ENCODE results near the gene LAMP1. TPM values are rescaled to one million over a fixed set of nuclear protein-coding genes. Genes with fewer than 3 reads are reported as not detected.

LAMP1 gene
- total RNA-seq, 1 donor from 2014 or later, result 77.8 TPM

GRCh38 chr13:113332615-113333014 lies 35.6 kb downstream of the LAMP1 start:
- Histone ChIP-seq H3K27ac (no peak overlapping the region), H3K4me1 (no peaks in the 10 kb centered on the region), H3K36me3 (no peaks in the 10 kb centered on the region), H3K9me3 (no peaks in the 10 kb centered on the region), H3K4me3 (no peak overlapping the region), H3K27me3 (no peaks in the 10 kb centered on the region)
- TF ChIP-seq POLR2A (IDR thresholded peaks at IDR 0.05) (no peak), POLR2AphosphoS5 (IDR thresholded peaks at IDR 0.05; ENCODE audit: insufficient read depth in 1 of 2, low read depth in 1 of 2) (no peak), CTCF (IDR thresholded peaks at IDR 0.05) (no peak)
- intact Hi-C loops (cut with DNase I), result no loop called here
- DNase-seq (ENCODE audit: extremely low spot score in 2 of 2), result no peak

- no peak for DNase-seq (ENCODE audit: extremely low spot score in 2 of 2)
- no peak overlapping the region for H3K4me3 ChIP-seq
- no peaks in the 10 kb centered on the region for H3K36me3 ChIP-seq
- H3K9me3 ChIP-seq, result no peaks in the 10 kb centered on the region
- H3K27me3 ChIP-seq, result no peaks in the 10 kb centered on the region
- H3K4me1 ChIP-seq, result no peaks in the 10 kb centered on the region
- intact Hi-C loops (cut with DNase I), result no loop called here
- H3K27ac ChIP-seq, result no peak overlapping the region
- no peak for TF ChIP-seq POLR2A (IDR thresholded peaks at IDR 0.05)
- no peak for TF ChIP-seq POLR2AphosphoS5 (IDR thresholded peaks at IDR 0.05; ENCODE audit: insufficient read depth in 1 of 2, low read depth in 1 of 2)
- TF ChIP-seq CTCF (IDR thresholded peaks at IDR 0.05), result no peak
Observed at GRCh38 chr13:113333076-113333475, 36.0 kb downstream of the LAMP1 start.

- Histone ChIP-seq H3K27me3 (no peaks in the 10 kb centered on the region), H3K9me3 (no peaks in the 10 kb centered on the region), H3K4me1 (no peaks in the 10 kb centered on the region), H3K27ac (no peak overlapping the region), H3K4me3 (no peak overlapping the region), H3K36me3 (no peaks in the 10 kb centered on the region)
- TF ChIP-seq CTCF (IDR thresholded peaks at IDR 0.05), result no peak
- TF ChIP-seq POLR2AphosphoS5 (IDR thresholded peaks at IDR 0.05; ENCODE audit: insufficient read depth in 1 of 2, low read depth in 1 of 2), result no peak
- TF ChIP-seq POLR2A (IDR thresholded peaks at IDR 0.05), result no peak
- DNase-seq (ENCODE audit: extremely low spot score in 2 of 2), result no peak
- intact Hi-C loops (cut with DNase I), result no loop called here
Observed at GRCh38 chr13:113337556-113337955, 40.5 kb downstream of the LAMP1 start.

GRCh38 chr13:113337976-113338375 lies 40.9 kb downstream of the LAMP1 start:
- no peak overlapping the region for H3K27ac ChIP-seq
- no peaks in the 10 kb centered on the region for H3K4me1 ChIP-seq
- no peak for DNase-seq (ENCODE audit: extremely low spot score in 2 of 2)
- TF ChIP-seq POLR2A (IDR thresholded peaks at IDR 0.05) (no peak), CTCF (IDR thresholded peaks at IDR 0.05) (no peak), POLR2AphosphoS5 (IDR thresholded peaks at IDR 0.05; ENCODE audit: insufficient read depth in 1 of 2, low read depth in 1 of 2) (no peak)
- no peak overlapping the region for H3K4me3 ChIP-seq
- H3K36me3 ChIP-seq, result no peaks in the 10 kb centered on the region
- no peaks in the 10 kb centered on the region for H3K9me3 ChIP-seq
- intact Hi-C loops (cut with DNase I), result no loop called here
- H3K27me3 ChIP-seq, result no peaks in the 10 kb centered on the region

GRCh38 chr13:113338451-113338850 lies 41.4 kb downstream of the LAMP1 start:
- TF ChIP-seq CTCF (IDR thresholded peaks at IDR 0.05) (no peak), POLR2A (IDR thresholded peaks at IDR 0.05) (no peak)

More at GRCh38 chr13:113338451-113338850, 41.4 kb downstream of the LAMP1 start:
- intact Hi-C loops (cut with DNase I), result no loop called here
- Histone ChIP-seq H3K4me1 (no peaks in the 10 kb centered on the region), H3K27ac (no peak overlapping the region), H3K27me3 (no peaks in the 10 kb centered on the region), H3K4me3 (no peak overlapping the region), H3K36me3 (no peaks in the 10 kb centered on the region), H3K9me3 (no peaks in the 10 kb centered on the region)
- DNase-seq (ENCODE audit: extremely low spot score in 2 of 2), result no peak
